GM13977 (cell line): ENCODE results near the gene AGBL4.
"Not testable (repeated sequence)": the region's sequence is repeated elsewhere in the genome, so short reads cannot be mapped to it uniquely, and the experiment has no call there.

Experiments used
- DNase-seq: peaks from one replicate; pipeline ENCODE4 v3.0.0; 2012; ENCODE audit warnings: low spot score
- CTCF ChIP-seq: IDR thresholded peaks from 2 replicates; pipeline ENCODE4 v1.5.1; 2012; ENCODE audit warnings: mild to moderate bottlenecking, control low read depth; ENCODE audit not compliant: insufficient read depth; ENCODE audit errors: extremely low read depth, missing control alignments
- in situ Hi-C: fragments of 300-500 bp; cut with MboI; formaldehyde crosslinking; loops from one replicate; pipeline ENCODE4 v1.12.0; 2022; ENCODE audit warnings: low sequenced_read_pairs, low pct_unique_long_range_greater_than_20kb, mixed read lengths, inconsistent platforms; ENCODE audit not compliant: unreplicated experiment

The AGBL4 gene

GRCh38 chr1:49854741-49855140 lies 169.0 kb downstream of the AGBL4 start:
- TF ChIP-seq CTCF = no peak
- DNase-seq = no peak
- in situ Hi-C loops = no loop called here

GRCh38 chr1:49842596-49842995 lies 181.2 kb downstream of the AGBL4 start:
- TF ChIP-seq CTCF = no peak
- in situ Hi-C loops = no loop called here
- no peak for DNase-seq

GRCh38 chr1:49841767-49842166 lies 182.0 kb downstream of the AGBL4 start:
- no peak for DNase-seq
- no peak for TF ChIP-seq CTCF
- in situ Hi-C loops = no loop called here

DNA sequence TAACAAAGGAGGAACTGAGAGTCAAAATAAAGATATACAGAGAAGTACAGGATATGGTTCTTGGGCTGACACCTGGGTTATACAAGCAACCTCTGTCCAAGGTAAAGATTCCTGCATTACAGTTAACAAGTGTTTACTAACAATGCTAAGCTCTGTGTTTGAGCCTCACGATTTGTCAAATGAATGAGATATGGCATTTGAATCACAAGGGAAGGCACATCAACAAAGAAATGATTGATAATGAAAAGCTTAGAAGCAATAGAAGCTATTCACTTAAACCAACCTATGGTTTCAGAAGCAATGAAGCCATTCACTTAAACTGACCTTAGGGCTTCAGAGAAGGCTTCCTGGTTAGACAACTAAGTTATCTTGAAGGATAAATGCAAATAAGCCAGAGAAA lies 199.5 kb downstream of the AGBL4 start:
- TF ChIP-seq CTCF = no peak
- DNase-seq = no peak
- in situ Hi-C loops = no loop called here

DNA sequence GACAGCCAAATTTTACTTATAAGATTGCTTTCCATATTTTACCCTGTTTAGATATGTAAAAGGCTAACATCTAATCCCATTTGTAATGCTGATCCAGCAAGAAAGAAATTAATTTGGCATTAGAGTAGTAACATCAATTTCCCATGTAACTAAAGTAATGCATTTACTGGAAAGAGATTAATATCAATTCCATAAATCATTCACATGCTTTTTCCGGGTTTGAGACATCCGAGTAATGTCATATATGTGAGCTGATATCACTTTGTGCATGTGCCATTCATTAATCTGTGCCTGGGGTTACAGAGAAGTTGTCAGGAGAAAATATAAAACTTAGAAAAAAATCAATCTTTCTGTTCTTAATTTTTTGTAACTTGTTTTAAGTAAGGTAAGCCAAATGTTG lies 206.1 kb downstream of the AGBL4 start:
- no peak for DNase-seq
- no peak for TF ChIP-seq CTCF
- in situ Hi-C loops = no loop called here

- in situ Hi-C loops, DNase-seq: not testable (repeated sequence)
Measured at GRCh38 chr1:49787013-49787412, 236.7 kb downstream of the AGBL4 start.

DNA sequence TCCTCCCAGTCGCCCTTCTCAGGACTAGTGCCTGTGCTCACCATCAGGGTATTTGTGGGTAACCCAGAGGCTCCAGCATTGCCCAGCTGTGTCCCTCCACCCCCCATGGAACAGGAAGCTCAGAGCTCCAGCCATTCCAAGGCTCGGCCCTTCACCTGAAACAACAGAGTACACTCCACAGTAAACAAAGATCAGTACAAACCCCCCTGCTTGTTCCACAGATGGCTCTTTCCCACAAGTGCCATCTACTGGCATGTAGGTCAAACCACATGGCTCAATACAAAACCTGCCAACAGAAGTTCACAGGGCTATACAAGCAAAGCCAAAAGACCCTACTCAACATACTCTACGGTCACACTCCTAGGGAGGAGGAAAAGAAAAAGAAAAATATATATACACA lies 258.7 kb downstream of the AGBL4 start:
- in situ Hi-C loops = no loop called here
- DNase-seq = no peak
- TF ChIP-seq CTCF = no peak

GRCh38 chr1:49738118-49738517 lies 285.6 kb downstream of the AGBL4 start:
- DNase-seq, in situ Hi-C loops: not testable (repeated sequence)
